IPS-NIHi11 (cell line): ENCODE measurements around the gene UBE2QL1.

ENCODE experiments used
- DNase-seq: peaks from one replicate; pipeline ENCODE4 v3.0.0; 2012; ENCODE audit warnings: mixed read lengths, low spot score

UBE2QL1 gene

GRCh38 chr5:6448622-6449464 lies at the start of gene UBE2QL1:
UBE2QL1 (plus strand) TSS chr5:6448859; CDS start chr5:6448894, 35 bp downstream.
- peak; percentile 55 for DNase-seq

GRCh38 chr5:6399980-6400910 lies 48.4 kb upstream of the UBE2QL1 start:
- no peak for DNase-seq

- DNase-seq: no peak
Observed at GRCh38 chr5:6401410-6401809, 47.2 kb upstream of the UBE2QL1 start.

GRCh38 chr5:6402939-6403338 lies 45.7 kb upstream of the UBE2QL1 start:
- no peak for DNase-seq

GRCh38 chr5:6403416-6403815 lies 45.2 kb upstream of the UBE2QL1 start:
- DNase-seq: no peak

- no peak for DNase-seq
Observed at GRCh38 chr5:6404129-6404528, 44.5 kb upstream of the UBE2QL1 start.

- no peak for DNase-seq
Observed at GRCh38 chr5:6405591-6405990, 43.1 kb upstream of the UBE2QL1 start.

- no peak for DNase-seq
Observed at GRCh38 chr5:6407558-6408259, 41.0 kb upstream of the UBE2QL1 start.

- DNase-seq: no peak
Observed at GRCh38 chr5:6408260-6408596, 40.4 kb upstream of the UBE2QL1 start.

- DNase-seq: no peak
Observed at GRCh38 chr5:6408627-6409446, 39.8 kb upstream of the UBE2QL1 start.

GRCh38 chr5:6410421-6410820 lies 38.2 kb upstream of the UBE2QL1 start:
- no peak for DNase-seq

- DNase-seq: no peak
Observed at GRCh38 chr5:6411141-6411540, 37.5 kb upstream of the UBE2QL1 start.

- no peak for DNase-seq
Observed at GRCh38 chr5:6412811-6413210, 35.8 kb upstream of the UBE2QL1 start.

GRCh38 chr5:6417657-6418056 lies 31.0 kb upstream of the UBE2QL1 start:
- no peak for DNase-seq

- DNase-seq: no peak
Observed at GRCh38 chr5:6418679-6419276, 29.9 kb upstream of the UBE2QL1 start.

- no peak for DNase-seq
Observed at GRCh38 chr5:6419340-6419852, 29.3 kb upstream of the UBE2QL1 start.

- DNase-seq: no peak
Observed at GRCh38 chr5:6423327-6424109, 25.1 kb upstream of the UBE2QL1 start.

GRCh38 chr5:6424110-6424659 lies 24.5 kb upstream of the UBE2QL1 start:
- DNase-seq: no peak

- DNase-seq: no peak
Observed at GRCh38 chr5:6424700-6425099, 24.0 kb upstream of the UBE2QL1 start.

GRCh38 chr5:6427694-6428093 lies 21.0 kb upstream of the UBE2QL1 start:
- DNase-seq: no peak
